ENCODE data around the gene TRIM59. TPM values are rescaled to one million over a fixed set of nuclear protein-coding genes. Genes with fewer than 3 reads are reported as not detected.

Gene TRIM59
- total RNA-seq (2022; extraction: Qiagen RNA extraction; ENCODE audit: low read depth), result 8.9 to 13.9 TPM (median 12.4 TPM) in 5 replicates

DNA sequence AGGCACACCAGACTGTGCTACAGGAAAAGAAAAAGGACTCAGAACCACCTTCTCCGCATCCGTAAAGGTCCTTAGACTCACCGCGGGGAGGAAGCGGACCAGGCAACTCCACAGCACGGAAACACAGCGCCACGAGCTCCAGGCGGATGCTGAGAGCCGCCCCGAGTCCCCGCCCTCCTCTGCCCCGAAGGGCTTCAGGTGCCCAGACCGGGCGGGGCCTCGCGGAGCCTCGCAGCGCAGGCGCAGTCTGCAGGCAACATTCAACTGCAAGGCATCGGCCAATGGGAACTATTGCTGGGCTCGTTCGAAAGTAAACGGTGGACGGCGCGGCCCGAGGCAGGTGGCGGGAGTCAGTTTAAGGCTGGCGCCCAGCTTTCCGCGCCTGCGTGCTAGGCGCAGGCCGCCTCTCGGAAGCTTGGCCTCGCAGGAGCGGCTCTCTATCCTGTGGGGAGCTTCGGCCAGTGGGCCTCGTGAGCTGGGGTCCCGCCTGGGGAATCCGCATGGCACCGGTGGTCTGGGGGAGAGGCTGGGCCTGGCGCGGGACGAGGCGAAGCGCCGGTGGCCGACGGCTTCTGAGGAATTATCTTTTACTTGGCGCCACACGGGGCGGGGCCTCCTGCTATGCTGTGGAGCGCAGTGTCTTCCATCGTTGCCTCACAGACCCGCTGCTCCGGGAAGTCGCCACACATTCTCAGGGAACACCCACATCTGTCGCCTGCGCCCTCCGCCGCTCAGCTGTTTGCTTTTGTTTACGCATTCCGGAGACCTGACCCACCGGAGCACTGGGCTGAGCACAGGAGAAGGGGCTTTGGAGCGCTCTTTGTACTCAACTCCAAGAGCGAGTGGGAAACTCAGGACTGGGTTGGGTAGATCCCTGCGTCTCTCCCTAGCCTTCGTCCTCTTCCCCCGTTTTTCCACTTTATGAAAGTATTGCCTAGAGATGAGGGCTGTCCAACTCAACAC is at the start of gene TRIM59:
Gene TRIM59, minus strand, starts transcription at position 151 of the 963 bp plus-strand sequence. CDS start 10,603 bp downstream, outside the sequence.

GRCh38 chr3:160399125-160400029 is 50.2 kb downstream of the TRIM59 start, which contains the start of the genes IFT80 and SMC4:
Gene IFT80, minus strand, starts transcription at chr3:160399225. Its CDS starts 14,625 bp downstream, at chr3:160384600.
Gene SMC4, plus strand, starts transcription at chr3:160399650. Its CDS starts 1,177 bp downstream, at chr3:160400827.

Other genes starting within 250 kb of the TRIM59 start
- 1.8 to 2.7 TPM (median 1.9 TPM) in 5 replicates for gene C3orf80, start 224.4 kb downstream of the TRIM59 start, total RNA-seq (2022; extraction: Qiagen RNA extraction; ENCODE audit: low read depth)
- gene IFT80, start 50.6 kb downstream of the TRIM59 start, total RNA-seq (2022; extraction: Qiagen RNA extraction; ENCODE audit: low read depth), result 11.3 to 18.0 TPM (median 13.9 TPM) in 5 replicates
- gene SMC4, start 50.1 kb downstream of the TRIM59 start, total RNA-seq (2022; extraction: Qiagen RNA extraction; ENCODE audit: low read depth), result 84.7 to 118 TPM (median 105 TPM) in 5 replicates
- 27.5 to 39.4 TPM (median 35.1 TPM) in 5 replicates for gene KPNA4, start 115.8 kb upstream of the TRIM59 start, total RNA-seq (2022; extraction: Qiagen RNA extraction; ENCODE audit: low read depth)
- gene ARL14, start 227.4 kb upstream of the TRIM59 start, total RNA-seq (2022; extraction: Qiagen RNA extraction; ENCODE audit: low read depth), result 0.97 to 1.5 TPM (median 1.3 TPM) in 5 replicates